Activated CD4-positive, CD25-positive, alpha-beta regulatory T cell treated with anti-CD3 and anti-CD28 coated beads, Interleukin-2, amount 50 U/mL, for 72 hours (primary cell): ENCODE results near the gene MAD1L1.

ENCODE experiments used
- DNase-seq: peaks from one replicate; pipeline ENCODE4 v3.0.0; 2021

The MAD1L1 gene

GRCh38 chr7:2151801-2152612 lies 80.7 kb downstream of the MAD1L1 start:
- DNase-seq, result no peak

- DNase-seq, result no peak
These were observed 81.5 kb downstream of the MAD1L1 start for GRCh38 chr7:2151237-2151636.

- no peak for DNase-seq
These were observed 82.3 kb downstream of the MAD1L1 start for GRCh38 chr7:2150445-2150815.

GRCh38 chr7:2149672-2150444 lies 82.9 kb downstream of the MAD1L1 start:
- no peak for DNase-seq

GRCh38 chr7:2148814-2149213 lies 83.9 kb downstream of the MAD1L1 start:
- no peak for DNase-seq

GRCh38 chr7:2148189-2148588 lies 84.6 kb downstream of the MAD1L1 start:
- DNase-seq, result no peak

- no peak for DNase-seq
These were observed 85.9 kb downstream of the MAD1L1 start for GRCh38 chr7:2146676-2147472.

GRCh38 chr7:2145835-2146580 lies 86.7 kb downstream of the MAD1L1 start:
- DNase-seq, result no peak

GRCh38 chr7:2144926-2145325 lies 87.8 kb downstream of the MAD1L1 start:
- no peak for DNase-seq

GRCh38 chr7:2143981-2144595 lies 88.7 kb downstream of the MAD1L1 start:
- DNase-seq, result no peak

- no peak for DNase-seq
These were observed 89.3 kb downstream of the MAD1L1 start for GRCh38 chr7:2143450-2143849.

GRCh38 chr7:2142386-2142785 lies 90.4 kb downstream of the MAD1L1 start:
- DNase-seq, result no peak

GRCh38 chr7:2141651-2142050 lies 91.1 kb downstream of the MAD1L1 start:
- no peak for DNase-seq

GRCh38 chr7:2141021-2141410 lies 91.7 kb downstream of the MAD1L1 start:
- DNase-seq, result no peak

- DNase-seq, result no peak
These were observed 92.3 kb downstream of the MAD1L1 start for GRCh38 chr7:2140216-2141020.

GRCh38 chr7:2139004-2139699 lies 93.6 kb downstream of the MAD1L1 start:
- no peak for DNase-seq

- peak; percentile 52 for DNase-seq
These were observed 94.5 kb downstream of the MAD1L1 start for GRCh38 chr7:2138146-2138765.

- DNase-seq, result no peak
These were observed 98.0 kb downstream of the MAD1L1 start for GRCh38 chr7:2134740-2135139.

GRCh38 chr7:2132243-2132642 lies 100.5 kb downstream of the MAD1L1 start:
- no peak for DNase-seq

GRCh38 chr7:2131800-2132199 lies 100.9 kb downstream of the MAD1L1 start:
- DNase-seq, result no peak
